Mammary epithelial cell (primary cell): ENCODE results near the gene FRS3.

ENCODE experiments used
- CTCF ChIP-seq, 2 donors: IDR thresholded peaks in 1 of 2; conservative IDR thresholded peaks in 1 of 2; 2 replicates each; pipeline ENCODE4 v1.5.1; 2011 to 2012; ENCODE audit warnings: inconsistent platforms in 2 of 2, low read length in 2 of 2, mild to moderate bottlenecking in 2 of 2, control low read depth in 1 of 2, low read depth in 1 of 2; ENCODE audit not compliant: insufficient read depth in 1 of 2; ENCODE audit errors: extremely low read depth in 1 of 2
- EZH2 ChIP-seq: IDR thresholded peaks from 2 replicates; pipeline ENCODE4 v1.6.1; 2012; ENCODE audit warnings: low read length, inconsistent platforms, borderline replicate concordance

GRCh38 chr6:41759905-41760579, 19.7 kb downstream of the FRS3 start:
- TF ChIP-seq CTCF (conservative IDR thresholded peaks at IDR 0.05 in 1 of 2, IDR thresholded peaks at IDR 0.05 in 1 of 2; ENCODE audit: extremely low read depth in 1 of 2, insufficient read depth in 1 of 2, low read depth in 1 of 2, low read length in 2 of 2) (no peak), EZH2 (no peak)
